Activated T-cell treated with anti-CD3 and anti-CD28 coated beads for 24 hours (primary cell): ENCODE results near the gene CEP128.

Experiments
- DNase-seq: peaks from one replicate; pipeline ENCODE4 v3.0.0-alpha.2; 2020; ENCODE audit warnings: low read depth

The CEP128 gene

GRCh38 chr14:80901260-80901659 lies 40.3 kb downstream of the CEP128 start:
- DNase-seq = no peak

- DNase-seq = no peak
Measured at GRCh38 chr14:80872645-80873044, 68.9 kb downstream of the CEP128 start.

- DNase-seq = no peak
Measured at GRCh38 chr14:80868260-80868659, 73.3 kb downstream of the CEP128 start.

GRCh38 chr14:80867798-80868197 lies 73.7 kb downstream of the CEP128 start:
- DNase-seq = no peak

- DNase-seq = no peak
Measured at GRCh38 chr14:80867091-80867490, 74.4 kb downstream of the CEP128 start.

GRCh38 chr14:80865565-80865964 lies 76.0 kb downstream of the CEP128 start:
- no peak for DNase-seq

- no peak for DNase-seq
Measured at GRCh38 chr14:80862983-80863382, 78.6 kb downstream of the CEP128 start.

- no peak for DNase-seq
Measured at GRCh38 chr14:80862541-80862940, 79.0 kb downstream of the CEP128 start.

GRCh38 chr14:80850197-80850814 lies 91.2 kb downstream of the CEP128 start:
- DNase-seq = no peak

- DNase-seq = no peak
Measured at GRCh38 chr14:80847070-80847469, 94.5 kb downstream of the CEP128 start.

GRCh38 chr14:80845856-80846255 lies 95.7 kb downstream of the CEP128 start:
- DNase-seq = no peak

- no peak for DNase-seq
Measured at GRCh38 chr14:80844872-80845271, 96.7 kb downstream of the CEP128 start.

- DNase-seq = no peak
Measured at GRCh38 chr14:80839743-80840142, 101.8 kb downstream of the CEP128 start.

GRCh38 chr14:80809663-80810062 lies 131.9 kb downstream of the CEP128 start:
- no peak for DNase-seq

- no peak for DNase-seq
Measured at GRCh38 chr14:80805136-80805535, 136.4 kb downstream of the CEP128 start.

GRCh38 chr14:80798878-80799277 lies 142.7 kb downstream of the CEP128 start:
- no peak for DNase-seq

- DNase-seq = no peak
Measured at GRCh38 chr14:80798211-80798610, 143.3 kb downstream of the CEP128 start.

GRCh38 chr14:80792771-80793170 lies 148.8 kb downstream of the CEP128 start:
- DNase-seq = no peak

GRCh38 chr14:80787876-80788275 lies 153.7 kb downstream of the CEP128 start:
- no peak for DNase-seq

GRCh38 chr14:80784820-80785219 lies 156.7 kb downstream of the CEP128 start:
- DNase-seq = no peak

- no peak for DNase-seq
Measured at GRCh38 chr14:80781972-80782367, 159.6 kb downstream of the CEP128 start.

- no peak for DNase-seq
Measured at GRCh38 chr14:80780500-80780899, 161.0 kb downstream of the CEP128 start.

- DNase-seq = no peak
Measured at GRCh38 chr14:80776657-80777056, 164.9 kb downstream of the CEP128 start.

- DNase-seq = no peak
Measured at GRCh38 chr14:80776186-80776585, 165.4 kb downstream of the CEP128 start.

GRCh38 chr14:80772504-80772903 lies 169.0 kb downstream of the CEP128 start:
- DNase-seq = no peak
